Activated T-cell treated with anti-CD3 and anti-CD28 coated beads, Interleukin-2, amount 50 U/mL, for 72 hours (primary cell): ENCODE measurements around the gene PTRHD1. TPM values are rescaled to one million over a fixed set of nuclear protein-coding genes. Genes with fewer than 3 reads are reported as not detected.

Source experiments
- ATAC-seq, 2 donors: fragments of 150-1000 bp; cut with Tn5 transposase; replicated peaks in 1 of 2; 2 replicates each; pipeline ENCODE4 v1.10.0; 2021; ENCODE audit warnings: moderate library complexity in 2 of 2, mild to moderate bottlenecking in 1 of 2
- DNase-seq, 2 donors: peaks; one replicate each; pipeline ENCODE4 v3.0.0; 2021 to 2022; ENCODE audit warnings: mixed read lengths in 1 of 2
- H3K27ac Mint-ChIP-seq: one replicate; pipeline ENCODE4 v1.8.0; 2022; ENCODE audit warnings: mild to moderate bottlenecking, moderate library complexity, mixed read lengths
- H3K27me3 Mint-ChIP-seq: one replicate; pipeline ENCODE4 v1.8.0; 2022; ENCODE audit warnings: low read depth, mixed read lengths
- H3K36me3 Mint-ChIP-seq, 2 donors: one replicate each; pipeline ENCODE4 v1.8.0; 2022; ENCODE audit warnings: mixed read lengths in 2 of 2, mild to moderate bottlenecking in 1 of 2; ENCODE audit not compliant: insufficient read depth in 2 of 2
- H3K4me1 Mint-ChIP-seq: one replicate; pipeline ENCODE4 v1.8.0; 2022; ENCODE audit warnings: low read depth, mixed read lengths
- H3K4me3 Mint-ChIP-seq, 2 donors: one replicate each; pipeline ENCODE4 v1.8.0; 2022; ENCODE audit warnings: mild to moderate bottlenecking in 2 of 2, mixed read lengths in 2 of 2, moderate library complexity in 2 of 2
- H3K9me3 Mint-ChIP-seq, 2 donors: one replicate each; pipeline ENCODE4 v1.8.0; 2022; ENCODE audit warnings: mixed read lengths in 2 of 2
- total RNA-seq, 2 donors: library from RNA; stranded (reverse); gene quantifications; one replicate each; pipeline ENCODE4 v1.2.3, GENCODE V29; 2022

The PTRHD1 gene
- total RNA-seq, 2 donors from 2014 or later = 25.5 to 29.3 TPM

DNA sequence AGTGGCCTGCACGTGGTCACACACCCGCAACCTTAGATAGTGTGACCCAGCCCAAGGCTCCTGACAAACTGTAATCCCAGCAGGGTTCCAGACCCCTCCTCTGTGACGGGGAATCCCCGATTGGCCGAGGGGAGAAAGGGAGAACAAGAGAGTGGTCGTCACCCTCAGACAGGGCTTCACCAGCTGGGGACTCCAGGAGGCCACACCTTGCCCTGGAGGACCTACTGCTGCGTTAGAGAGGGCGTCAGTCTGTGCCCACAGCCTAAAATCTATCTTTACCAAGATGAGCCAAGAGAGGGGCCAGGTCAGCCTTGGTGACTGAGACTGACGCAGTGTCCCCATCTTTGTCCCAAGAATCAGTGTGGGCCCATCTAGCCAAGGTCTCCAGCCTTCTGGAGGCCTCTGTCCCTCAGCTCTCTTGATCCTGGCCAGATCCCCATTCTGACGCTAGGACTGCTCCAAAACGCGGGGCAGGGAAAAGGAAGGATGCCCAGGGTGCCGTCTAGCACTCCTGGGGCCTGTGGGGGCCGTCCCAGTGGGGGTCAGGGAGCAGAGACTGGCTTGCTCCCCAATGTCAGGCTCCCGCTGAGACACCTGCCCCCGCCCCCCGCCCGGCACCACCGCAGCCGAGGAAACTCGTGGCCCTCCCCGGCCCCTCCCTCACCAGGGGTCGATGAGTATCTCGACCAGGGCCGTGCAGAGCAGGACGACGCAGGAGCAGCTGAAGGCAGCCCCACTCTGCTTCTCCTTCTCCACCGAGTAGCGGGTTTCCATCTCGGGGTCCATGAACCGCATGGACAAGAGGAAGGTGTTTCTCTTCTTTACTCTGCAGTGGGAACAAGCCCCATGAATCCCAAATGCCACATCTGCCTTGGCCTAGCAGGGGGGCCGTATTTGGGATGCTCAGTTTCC is 40.9 kb upstream of the PTRHD1 start:
- no peak for DNase-seq
- H3K27ac Mint-ChIP-seq = no peak overlapping the region
- H3K36me3 Mint-ChIP-seq = peaks cover 0 to 9% of the 10 kb centered on the region in 2 donors
- H3K9me3 Mint-ChIP-seq = no peaks in the 10 kb centered on the region
- H3K4me3 Mint-ChIP-seq = no peak overlapping the region
- no peak for ATAC-seq
- no peaks in the 10 kb centered on the region for H3K4me1 Mint-ChIP-seq
- no peaks in the 10 kb centered on the region for H3K27me3 Mint-ChIP-seq

- Mint-ChIP-seq H3K27me3 (no peaks in the 10 kb centered on the region), H3K4me1 (no peaks in the 10 kb centered on the region), H3K4me3 (no peak overlapping the region), H3K36me3 (peaks cover 0 to 9% of the 10 kb centered on the region in 2 donors), H3K9me3 (no peaks in the 10 kb centered on the region), H3K27ac (no peak overlapping the region)
- ATAC-seq = no peak
- no peak for DNase-seq
These were observed 39.9 kb upstream of the PTRHD1 start for GRCh38 chr2:24832931-24833701.

- Mint-ChIP-seq H3K9me3 (no peaks in the 10 kb centered on the region), H3K4me1 (no peaks in the 10 kb centered on the region), H3K36me3 (peaks cover 0 to 9% of the 10 kb centered on the region in 2 donors), H3K4me3 (no peak overlapping the region), H3K27ac (no peak overlapping the region), H3K27me3 (no peaks in the 10 kb centered on the region)
- DNase-seq (no peak), ATAC-seq (no peak)
These were observed 39.3 kb upstream of the PTRHD1 start for GRCh38 chr2:24832521-24832920.

DNA sequence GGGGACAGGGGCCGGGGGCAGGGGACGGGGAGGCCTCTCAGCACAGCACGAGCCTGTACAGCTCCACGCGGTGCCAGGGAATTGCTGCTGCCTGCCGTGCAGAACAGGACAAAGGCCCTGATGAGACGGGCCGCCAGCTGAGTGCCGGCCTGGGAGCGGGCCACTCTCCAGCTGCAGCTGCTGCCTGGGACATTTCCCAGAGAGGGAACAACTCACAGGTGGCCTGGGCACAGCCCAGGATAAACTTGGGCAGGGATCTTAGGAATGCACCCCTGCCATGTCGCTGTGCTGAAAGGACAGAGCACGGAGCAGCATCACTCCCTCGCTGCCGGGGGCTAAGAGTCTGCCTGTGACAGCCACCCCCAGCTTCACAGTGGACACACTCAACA is 38.9 kb upstream of the PTRHD1 start:
- DNase-seq (no peak), ATAC-seq (no peak)
- no peaks in the 10 kb centered on the region for H3K27me3 Mint-ChIP-seq
- no peaks in the 10 kb centered on the region for H3K9me3 Mint-ChIP-seq
- H3K4me1 Mint-ChIP-seq = peaks cover 4% of the 10 kb centered on the region
- H3K36me3 Mint-ChIP-seq = peaks cover 0 to 9% of the 10 kb centered on the region in 2 donors
- no peak overlapping the region for H3K27ac Mint-ChIP-seq
- no peak overlapping the region for H3K4me3 Mint-ChIP-seq

DNA sequence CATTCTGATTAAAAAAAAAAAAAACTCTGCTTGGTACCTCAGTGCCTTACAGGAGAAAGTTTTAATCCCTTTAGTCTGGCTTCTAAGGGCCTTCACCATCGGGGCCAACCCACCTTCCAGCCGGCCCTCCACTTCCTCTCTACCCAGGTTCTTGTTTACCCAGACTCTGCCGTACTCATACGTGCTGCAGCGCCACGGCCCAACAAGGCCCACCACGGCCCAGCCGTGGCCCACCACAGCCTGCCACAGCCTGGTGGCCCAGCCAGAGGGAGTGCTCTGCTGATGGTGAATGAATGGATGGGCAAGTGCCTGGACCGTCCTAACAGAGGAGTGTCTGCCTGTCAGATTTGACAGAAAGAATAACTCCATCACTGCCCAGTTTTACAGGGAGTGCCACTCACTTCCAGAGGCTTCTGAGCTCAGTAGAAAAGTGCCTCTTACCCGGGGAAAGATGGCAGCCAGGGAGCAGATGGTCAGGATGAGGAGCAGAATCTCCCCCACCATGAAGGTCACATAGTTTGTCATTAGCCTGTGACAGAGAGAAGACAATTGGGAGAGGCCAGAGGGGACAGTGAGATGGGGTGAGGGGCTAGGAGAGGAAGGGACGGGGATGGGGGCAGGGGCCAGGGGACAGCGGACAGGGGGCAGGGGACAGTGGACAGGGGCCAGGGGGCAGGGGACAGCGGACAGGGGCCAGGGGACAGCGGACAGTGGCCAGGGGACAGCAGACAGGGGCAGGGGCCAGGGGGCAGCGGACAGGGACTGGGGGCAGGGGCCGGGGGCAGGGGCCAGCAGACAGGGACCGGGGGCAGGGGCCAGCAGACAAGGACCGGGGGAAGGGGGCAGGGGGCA is 38.3 kb upstream of the PTRHD1 start:
- peak overlapping the region; percentile 13 for H3K27ac Mint-ChIP-seq
- peaks cover 0 to 9% of the 10 kb centered on the region in 2 donors for H3K36me3 Mint-ChIP-seq
- H3K9me3 Mint-ChIP-seq = no peaks in the 10 kb centered on the region
- DNase-seq = no peak
- no peak overlapping the region for H3K4me3 Mint-ChIP-seq
- ATAC-seq = no peak
- H3K4me1 Mint-ChIP-seq = peaks cover 10% of the 10 kb centered on the region
- no peaks in the 10 kb centered on the region for H3K27me3 Mint-ChIP-seq

GRCh38 chr2:24830786-24831185 is 37.6 kb upstream of the PTRHD1 start:
- ATAC-seq (no peak), DNase-seq (no peak)
- Mint-ChIP-seq H3K27me3 (no peaks in the 10 kb centered on the region), H3K4me3 (no peak overlapping the region), H3K4me1 (peaks cover 17% of the 10 kb centered on the region), H3K36me3 (peaks cover 0 to 10% of the 10 kb centered on the region in 2 donors), H3K27ac (no peak overlapping the region), H3K9me3 (no peaks in the 10 kb centered on the region)

DNA sequence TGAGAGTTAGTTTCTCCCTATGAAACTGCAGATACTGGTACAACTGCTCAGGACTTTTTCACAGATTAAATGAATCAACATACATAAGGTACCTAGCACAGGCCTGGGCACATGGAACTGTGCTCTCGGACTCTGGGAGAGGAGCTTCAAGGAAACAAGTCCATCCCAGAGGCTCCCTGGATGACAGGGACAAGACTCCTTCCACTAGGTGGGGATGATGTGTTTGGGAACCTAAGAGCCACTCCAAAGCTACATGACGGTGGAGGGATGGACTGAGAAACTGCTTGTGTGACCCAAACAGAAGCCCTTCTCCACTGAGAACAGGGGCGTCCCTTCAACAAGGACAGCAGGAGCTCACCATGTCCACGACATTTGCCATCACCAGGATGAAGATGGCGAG is 37.2 kb upstream of the PTRHD1 start:
- no peak overlapping the region for H3K4me3 Mint-ChIP-seq
- peaks cover 0 to 13% of the 10 kb centered on the region in 2 donors for H3K36me3 Mint-ChIP-seq
- no peak overlapping the region for H3K27ac Mint-ChIP-seq
- DNase-seq = no peak
- ATAC-seq = no peak
- H3K9me3 Mint-ChIP-seq = no peaks in the 10 kb centered on the region
- peaks cover 21% of the 10 kb centered on the region for H3K4me1 Mint-ChIP-seq
- H3K27me3 Mint-ChIP-seq = no peaks in the 10 kb centered on the region

DNA sequence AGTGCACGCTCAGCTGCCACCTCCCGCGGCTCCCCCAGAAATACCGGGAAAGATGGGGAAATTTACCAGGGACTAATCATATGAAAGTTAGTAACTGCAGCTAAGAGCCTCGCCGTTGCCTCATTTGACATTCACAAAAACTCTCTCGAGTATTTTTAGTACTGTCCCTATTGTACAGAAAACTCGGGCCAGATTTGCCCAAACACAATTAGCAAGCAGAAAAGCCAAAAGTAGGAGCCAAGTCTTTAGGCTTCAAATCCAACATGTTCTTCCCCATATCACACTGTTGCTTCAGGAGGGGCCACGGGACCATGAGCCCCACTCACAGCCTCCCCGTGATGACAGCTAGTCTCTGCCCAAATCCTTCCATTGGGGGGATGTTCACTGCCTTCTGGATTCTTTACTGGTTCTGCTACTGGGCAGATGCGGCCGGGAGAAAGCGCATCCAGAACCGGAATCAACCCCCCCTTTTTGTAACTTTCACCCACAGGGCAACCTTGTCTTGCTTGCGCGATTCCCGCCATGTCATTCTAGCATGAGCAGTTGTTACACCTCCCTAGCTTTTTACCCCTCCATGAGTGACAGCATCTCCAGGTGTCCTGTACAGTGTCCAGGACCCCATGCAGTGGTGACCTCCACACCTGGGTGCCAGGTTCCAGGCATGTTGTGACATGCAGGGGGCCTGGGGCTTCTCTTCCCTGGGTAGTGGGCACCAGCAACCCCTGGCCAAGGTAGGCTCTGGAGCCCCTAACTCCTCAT is 35.2 kb upstream of the PTRHD1 start:
- peak in 1 of 2 donors; percentile 1 for ATAC-seq
- Mint-ChIP-seq H3K27me3 (no peaks in the 10 kb centered on the region), H3K4me1 (peaks cover 22% of the 10 kb centered on the region), H3K4me3 (no peak overlapping the region), H3K9me3 (no peaks in the 10 kb centered on the region), H3K36me3 (peaks cover 3 to 12% of the 10 kb centered on the region in 2 donors), H3K27ac (no peak overlapping the region)
- no peak for DNase-seq

- H3K4me1 Mint-ChIP-seq = peaks cover 22% of the 10 kb centered on the region
- peak overlapping the region; percentile 9 for H3K27ac Mint-ChIP-seq
- no peaks in the 10 kb centered on the region for H3K9me3 Mint-ChIP-seq
- no peaks in the 10 kb centered on the region for H3K27me3 Mint-ChIP-seq
- ATAC-seq (peak; percentile 81 to 84), DNase-seq (peak; percentile 75 to 77)
- H3K36me3 Mint-ChIP-seq = peaks cover 3 to 13% of the 10 kb centered on the region in 2 donors
- H3K4me3 Mint-ChIP-seq = no peak overlapping the region
These were observed 34.4 kb upstream of the PTRHD1 start for GRCh38 chr2:24827321-24828237.

DNA sequence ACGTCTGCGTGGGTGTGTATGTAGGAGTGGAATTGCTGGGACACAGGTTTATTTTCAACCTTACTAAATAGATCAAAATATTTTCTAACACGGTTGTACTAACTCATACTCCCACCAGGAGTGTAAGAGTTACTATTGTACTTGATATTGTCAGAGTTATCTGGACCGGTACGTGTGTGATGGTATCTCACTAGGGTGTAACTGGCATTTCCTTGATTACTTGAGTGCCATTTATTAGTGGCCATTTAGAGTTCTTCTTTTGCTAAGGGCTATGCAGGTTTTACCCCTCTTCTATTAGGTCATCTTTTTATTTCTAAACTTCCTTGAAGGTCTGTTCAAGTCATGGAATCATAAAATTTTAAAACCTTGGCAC is 33.6 kb upstream of the PTRHD1 start:
- Mint-ChIP-seq H3K27ac (no peak overlapping the region), H3K27me3 (no peaks in the 10 kb centered on the region)

DNA sequence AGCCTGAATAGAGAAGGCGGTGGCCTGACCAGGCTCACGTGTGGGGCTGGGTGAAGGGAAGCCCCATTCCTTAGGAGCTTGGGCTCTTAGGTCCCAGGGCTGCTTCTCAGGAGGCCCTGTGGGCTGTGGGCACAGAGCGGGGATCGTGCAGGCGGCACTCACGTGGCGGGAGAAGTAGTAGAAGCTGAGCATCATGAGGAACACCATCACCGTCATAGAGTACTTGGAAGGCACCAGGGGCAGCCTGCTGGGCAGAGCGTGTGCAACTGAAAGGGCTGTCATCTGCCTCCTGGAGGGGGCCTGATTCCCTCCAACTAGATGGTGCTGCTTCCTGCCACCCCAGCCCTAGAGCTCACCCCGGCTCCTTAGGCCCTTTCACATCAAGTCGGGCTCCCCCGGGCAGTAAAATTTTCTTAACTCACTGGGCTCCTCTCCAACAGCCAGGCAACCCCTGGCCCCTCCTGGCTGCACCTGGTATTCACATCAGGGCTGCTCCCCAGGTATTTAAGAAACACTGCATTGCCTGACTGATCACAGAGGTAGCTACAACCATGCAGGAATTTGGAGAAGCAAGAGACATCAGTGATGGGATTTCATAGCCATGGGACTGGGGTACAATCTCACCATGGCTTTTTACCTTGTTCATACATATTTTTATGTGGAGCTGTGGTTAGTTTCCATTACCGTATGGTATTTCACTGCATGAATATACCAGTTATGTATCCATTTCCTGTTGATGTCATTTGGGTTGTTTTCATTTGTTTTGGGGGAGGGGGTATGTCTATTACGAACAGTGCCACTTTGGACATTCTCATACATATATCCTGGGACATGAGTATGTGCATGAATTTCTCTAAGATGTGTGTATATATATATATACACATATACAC is 32.9 kb upstream of the PTRHD1 start:
- Mint-ChIP-seq H3K27me3 (no peaks in the 10 kb centered on the region), H3K27ac (peak overlapping the region; percentile 54), H3K9me3 (no peaks in the 10 kb centered on the region), H3K4me1 (peaks cover 22% of the 10 kb centered on the region), H3K36me3 (peaks cover 3 to 16% of the 10 kb centered on the region in 2 donors), H3K4me3 (peak overlapping the region in 1 of 2 donors; percentile 7)
- ATAC-seq (peak; percentile 45 to 62), DNase-seq (no peak)

More for the DNA sequence above, 33.6 kb upstream of the PTRHD1 start:
- no peak for DNase-seq
- no peaks in the 10 kb centered on the region for H3K9me3 Mint-ChIP-seq
- H3K4me3 Mint-ChIP-seq = no peak overlapping the region
- H3K36me3 Mint-ChIP-seq = peaks cover 3 to 13% of the 10 kb centered on the region in 2 donors
- ATAC-seq = peak in 1 of 2 donors; percentile 5
- peaks cover 22% of the 10 kb centered on the region for H3K4me1 Mint-ChIP-seq
